ENCODE results near the gene RHOH. TPM values are rescaled to one million over a fixed set of nuclear protein-coding genes. Genes with fewer than 3 reads are reported as not detected.

Gene RHOH
- total RNA-seq, 1 experiment from 2014 or later: not detected

Other genes starting within 250 kb of the RHOH start
- gene PDS5A, start 219.1 kb upstream of the RHOH start, total RNA-seq (2021): 78.9 and 86.4 TPM in 2 replicates
- 6.5 and 7.8 TPM in 2 replicates for gene N4BP2, start 140.2 kb upstream of the RHOH start, total RNA-seq (2021)
- gene CHRNA9, start 138.3 kb downstream of the RHOH start, total RNA-seq (2021): not detected in 2 replicates

Data from PC-9 (cell line).